Non-pigmented ciliary epithelial cell (primary cell): ENCODE results near the gene DCUN1D2.

Source experiments
- DNase-seq: peaks from one replicate; pipeline ENCODE4 v3.0.0-alpha.2; 2010; ENCODE audit warnings: low read depth

The DCUN1D2 gene

GRCh38 chr13:113423520-113424163 is 66.9 kb downstream of the DCUN1D2 start:
- DNase-seq: no peak

- no peak for DNase-seq
Observed at GRCh38 chr13:113422807-113423519, 67.5 kb downstream of the DCUN1D2 start.

GRCh38 chr13:113421673-113422270 is 68.7 kb downstream of the DCUN1D2 start:
- no peak for DNase-seq

GRCh38 chr13:113420833-113421600 is 69.5 kb downstream of the DCUN1D2 start:
- no peak for DNase-seq

GRCh38 chr13:113420232-113420631 is 70.3 kb downstream of the DCUN1D2 start:
- no peak for DNase-seq

- no peak for DNase-seq
Observed at GRCh38 chr13:113419531-113420193, 70.8 kb downstream of the DCUN1D2 start.

GRCh38 chr13:113418722-113419049 is 71.8 kb downstream of the DCUN1D2 start:
- no peak for DNase-seq

GRCh38 chr13:113417836-113418721 is 72.4 kb downstream of the DCUN1D2 start:
- no peak for DNase-seq

- no peak for DNase-seq
Observed at GRCh38 chr13:113417008-113417751, 73.3 kb downstream of the DCUN1D2 start.

GRCh38 chr13:113415825-113416224 is 74.7 kb downstream of the DCUN1D2 start:
- no peak for DNase-seq

- DNase-seq: no peak
Observed at GRCh38 chr13:113415032-113415431, 75.5 kb downstream of the DCUN1D2 start.

GRCh38 chr13:113414335-113414734 is 76.2 kb downstream of the DCUN1D2 start:
- DNase-seq: no peak

- DNase-seq: no peak
Observed at GRCh38 chr13:113413898-113414282, 76.6 kb downstream of the DCUN1D2 start.

- DNase-seq: no peak
Observed at GRCh38 chr13:113413178-113413897, 77.2 kb downstream of the DCUN1D2 start.

- DNase-seq: no peak
Observed at GRCh38 chr13:113412440-113412839, 78.1 kb downstream of the DCUN1D2 start.

GRCh38 chr13:113411216-113412023 is 79.1 kb downstream of the DCUN1D2 start:
- DNase-seq: peak; percentile 95

GRCh38 chr13:113410472-113411201 is 79.9 kb downstream of the DCUN1D2 start:
- peak; percentile 47 for DNase-seq

- DNase-seq: no peak
Observed at GRCh38 chr13:113408562-113408961, 81.9 kb downstream of the DCUN1D2 start.
